WTC11 (cell line): ENCODE results near the gene FLT1. TPM values are rescaled to one million over a fixed set of nuclear protein-coding genes. Genes with fewer than 3 reads are reported as not detected.

Source experiments
- ATAC-seq: fragments of 200-7000 bp; cut with Tn5 transposase; 2 replicates; pipeline ENCODE4 v1.10.0; 2021; ENCODE audit warnings: mild to moderate bottlenecking, moderate library complexity
- CTCF ChIA-PET: fragments of 300-600 bp; sonication (Branson Sonifier 250); formaldehyde crosslinking; loops from one replicate; lab custom pipeline; 2021; ENCODE audit warnings: antibody characterized with exemption; lab: Charles Lee
- POLR2A ChIA-PET: fragments of 350-600 bp; sonication (Branson Sonifier 250); formaldehyde crosslinking; loops from one replicate; lab custom pipeline; 2021; ENCODE audit warnings: antibody characterized with exemption; lab: Charles Lee
- DNase-seq: peaks from one replicate; pipeline ENCODE4 v3.0.0; 2021; ENCODE audit warnings: low spot score
- H3K27ac Mint-ChIP-seq: 2 replicates; pipeline ENCODE4 v1.8.0; 2021; ENCODE audit warnings: mixed read lengths
- H3K27me3 Mint-ChIP-seq: 2 replicates; pipeline ENCODE4 v1.8.0; 2021; ENCODE audit warnings: low read depth, mild to moderate bottlenecking, moderate library complexity, mixed read lengths
- H3K36me3 Mint-ChIP-seq: 2 replicates; pipeline ENCODE4 v1.8.0; 2021; ENCODE audit warnings: mixed read lengths
- H3K4me1 Mint-ChIP-seq: 2 replicates; pipeline ENCODE4 v1.8.0; 2022; ENCODE audit warnings: mixed read lengths
- H3K4me3 Mint-ChIP-seq: 2 replicates; pipeline ENCODE4 v1.8.0; 2021; ENCODE audit warnings: mild to moderate bottlenecking, moderate library complexity, mixed read lengths
- H3K9me3 Mint-ChIP-seq: 2 replicates; pipeline ENCODE4 v1.8.0; 2021; ENCODE audit warnings: mixed read lengths
- FOXJ3 ChIP-seq: sonication (generic); formaldehyde crosslinking; IDR thresholded peaks from 2 replicates; pipeline ENCODE4 v1.9.0; 2021; ENCODE audit warnings: missing genetic modification reagents, mild to moderate bottlenecking, borderline replicate concordance
- FOXK1 ChIP-seq: sonication (generic); formaldehyde crosslinking; IDR thresholded peaks from 2 replicates; pipeline ENCODE4 v1.8.0; 2022; ENCODE audit warnings: mild to moderate bottlenecking, moderate library complexity, missing genetic modification reagents
- HMGA2 ChIP-seq: fragments of 250-450 bp; sonication (Bioruptor Pico); IDR thresholded peaks from 2 replicates; pipeline ENCODE4 v1.4.0; 2021; ENCODE audit warnings: mild to moderate bottlenecking, moderate library complexity
- IRF2 ChIP-seq: sonication (generic); formaldehyde crosslinking; IDR thresholded peaks from 2 replicates; pipeline ENCODE4 v1.8.0; 2022; ENCODE audit warnings: low read depth, missing genetic modification reagents, borderline replicate concordance
- JAZF1 ChIP-seq: fragments of 250-450 bp; sonication (Bioruptor Pico); IDR thresholded peaks from 2 replicates; pipeline ENCODE4 v1.9.0; 2021; ENCODE audit warnings: moderate library complexity, mild to moderate bottlenecking, inconsistent platforms
- JUN ChIP-seq: sonication (generic); formaldehyde crosslinking; IDR thresholded peaks from 2 replicates; pipeline ENCODE4 v1.8.0; 2023; ENCODE audit warnings: mild to moderate bottlenecking, missing genetic modification reagents
- KAT7 ChIP-seq: sonication (generic); formaldehyde crosslinking; IDR thresholded peaks from 2 replicates; pipeline ENCODE4 v1.8.1; 2023; ENCODE audit warnings: missing genetic modification reagents, mild to moderate bottlenecking, borderline replicate concordance
- RELA ChIP-seq: sonication (generic); formaldehyde crosslinking; IDR thresholded peaks from 2 replicates; pipeline ENCODE4 v1.8.1; 2022; ENCODE audit warnings: missing genetic modification reagents, mild to moderate bottlenecking, borderline replicate concordance
- TEAD1 ChIP-seq: sonication (generic); formaldehyde crosslinking; IDR thresholded peaks from 2 replicates; pipeline ENCODE4 v1.8.0; 2022; ENCODE audit warnings: mild to moderate bottlenecking, missing genetic modification reagents
- TP53 ChIP-seq: sonication (generic); formaldehyde crosslinking; IDR thresholded peaks from 2 replicates; pipeline ENCODE4 v1.8.1; 2023; ENCODE audit warnings: mild to moderate bottlenecking, missing genetic modification reagents
- ZNF423 ChIP-seq: fragments of 250-450 bp; sonication (Bioruptor Pico); IDR thresholded peaks from 2 replicates; pipeline ENCODE4 v2.1.2; 2022; ENCODE audit warnings: mild to moderate bottlenecking, moderate library complexity
- ZNF671 ChIP-seq: fragments of 250-450 bp; sonication (Bioruptor Pico); IDR thresholded peaks from 2 replicates; pipeline ENCODE4 v1.8.0; 2021; ENCODE audit warnings: mild to moderate bottlenecking
- total RNA-seq: library from RNA; stranded (reverse); gene quantifications from 3 replicates; pipeline ENCODE4 v1.2.3, GENCODE V29; 2021
- TF ChIP-seq, protein P1 (sequence below): sonication (generic); formaldehyde crosslinking; IDR thresholded peaks from 2 replicates; pipeline ENCODE4 v1.8.1; 2022; ENCODE audit warnings: mild to moderate bottlenecking, moderate library complexity, missing genetic modification reagents
- TF ChIP-seq, protein P2 (sequence below): fragments of 250-450 bp; sonication (Bioruptor Pico); conservative IDR thresholded peaks from 2 replicates; pipeline ENCODE4 v1.9.0; 2021; ENCODE audit warnings: mild to moderate bottlenecking
- TF ChIP-seq, protein P3 (sequence below): sonication (generic); formaldehyde crosslinking; IDR thresholded peaks from 2 replicates; pipeline ENCODE4 v1.8.1; 2022; ENCODE audit warnings: mild to moderate bottlenecking, missing genetic modification reagents, moderate library complexity, borderline replicate concordance
- TF ChIP-seq, protein P4 (sequence below): sonication (generic); formaldehyde crosslinking; IDR thresholded peaks from 2 replicates; pipeline ENCODE4 v1.8.0; 2023; ENCODE audit warnings: mild to moderate bottlenecking, missing genetic modification reagents
- TF ChIP-seq, protein P5 (sequence below): sonication (generic); formaldehyde crosslinking; IDR thresholded peaks from 2 replicates; pipeline ENCODE4 v1.8.1; 2023; ENCODE audit warnings: mild to moderate bottlenecking, missing genetic modification reagents

FLT1 gene
- total RNA-seq, 1 experiment from 2014 or later, result 66.3 TPM

DNA sequence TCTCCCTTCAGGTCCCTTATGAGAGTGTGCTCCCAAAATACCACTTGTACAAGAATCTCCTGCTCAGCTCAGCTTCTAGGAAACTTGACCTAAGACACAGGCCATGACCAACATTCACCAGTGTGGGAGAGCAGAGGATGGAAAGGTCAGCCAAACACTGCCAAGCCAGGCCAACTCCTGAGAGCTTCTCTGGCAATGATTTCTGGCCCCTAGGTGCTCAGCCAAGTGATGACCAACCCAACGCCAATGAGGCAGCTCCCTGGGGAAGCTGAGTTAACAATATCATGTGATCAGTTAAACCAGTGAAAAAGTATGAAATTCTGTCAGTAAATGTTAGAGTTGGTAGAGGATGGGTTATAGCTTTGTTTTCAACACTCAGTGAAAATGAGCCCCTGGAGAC lies 49.1 kb upstream of the FLT1 start:
- CTCF ChIA-PET, result no interaction called here
- no peak for ATAC-seq
- no peak for DNase-seq
- POLR2A ChIA-PET, result interaction anchor here (1.2 kb wide), 1 partner anchor 20 kb away, joined by 5 read pairs; no protein-coding TSS in a partner anchor
- Mint-ChIP-seq H3K27me3 (peaks cover 7% of the 10 kb centered on the region; the same call in 1 of the 2 replicates), H3K4me1 (peaks cover 22% of the 10 kb centered on the region), H3K4me3 (no peak overlapping the region), H3K27ac (no peak overlapping the region), H3K36me3 (peaks cover 5% of the 10 kb centered on the region; the same call in 1 of the 2 replicates), H3K9me3 (peaks cover 17% of the 10 kb centered on the region)
- no peak for TF ChIP-seq FOXK1 (CRISPR knock-in tag)
- TF ChIP-seq TP53 (CRISPR knock-in tag), result no peak
- no peak for TF ChIP-seq HMGA2 (CRISPR knock-in tag)
- no peak for TF ChIP-seq TEAD1 (CRISPR knock-in tag)
- TF ChIP-seq JUN (CRISPR knock-in tag), result no peak
- TF ChIP-seq ZNF423 (CRISPR knock-in tag), result no peak
- TF ChIP-seq, protein P1, sequence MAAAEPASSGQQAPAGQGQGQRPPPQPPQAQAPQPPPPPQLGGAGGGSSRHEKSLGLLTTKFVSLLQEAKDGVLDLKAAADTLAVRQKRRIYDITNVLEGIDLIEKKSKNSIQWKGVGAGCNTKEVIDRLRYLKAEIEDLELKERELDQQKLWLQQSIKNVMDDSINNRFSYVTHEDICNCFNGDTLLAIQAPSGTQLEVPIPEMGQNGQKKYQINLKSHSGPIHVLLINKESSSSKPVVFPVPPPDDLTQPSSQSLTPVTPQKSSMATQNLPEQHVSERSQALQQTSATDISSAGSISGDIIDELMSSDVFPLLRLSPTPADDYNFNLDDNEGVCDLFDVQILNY, result no peak
- no peak for TF ChIP-seq IRF2 (CRISPR knock-in tag)
- TF ChIP-seq, protein P2, sequence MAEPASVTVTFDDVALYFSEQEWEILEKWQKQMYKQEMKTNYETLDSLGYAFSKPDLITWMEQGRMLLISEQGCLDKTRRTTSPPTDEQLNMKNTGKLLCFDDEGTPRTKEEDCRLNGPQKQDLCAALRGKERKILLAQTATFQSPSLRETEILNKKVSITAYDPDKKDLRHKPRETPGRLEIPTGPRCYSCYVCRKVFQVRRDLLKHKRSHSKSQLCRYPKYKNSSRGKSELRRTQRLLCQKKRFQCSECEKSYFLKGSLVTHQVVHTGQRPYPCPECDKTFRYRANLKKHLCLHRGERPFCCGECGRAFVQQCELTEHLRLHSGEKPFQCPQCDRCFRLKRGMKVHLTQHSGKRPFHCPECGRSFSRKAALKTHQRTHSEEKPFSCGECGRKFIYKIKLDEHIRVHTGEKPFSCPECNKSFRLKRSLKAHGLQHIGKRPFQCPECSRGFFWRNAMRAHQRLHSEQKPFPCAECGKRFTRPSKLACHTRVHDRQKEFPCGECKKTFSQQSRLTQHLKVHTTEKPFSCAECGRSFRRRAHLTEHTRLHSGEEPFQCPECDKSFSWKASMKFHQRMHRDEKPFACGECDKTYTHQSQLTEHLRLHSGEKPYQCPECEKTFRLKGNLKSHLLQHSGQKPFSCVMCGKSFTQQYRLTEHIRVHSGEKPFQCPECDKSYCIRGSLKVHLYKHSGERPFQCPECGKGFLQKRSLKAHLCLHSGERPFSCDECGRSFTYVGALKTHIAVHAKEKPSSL, result no peak
- no peak for TF ChIP-seq KAT7 (CRISPR knock-in tag)
- TF ChIP-seq, protein P3, sequence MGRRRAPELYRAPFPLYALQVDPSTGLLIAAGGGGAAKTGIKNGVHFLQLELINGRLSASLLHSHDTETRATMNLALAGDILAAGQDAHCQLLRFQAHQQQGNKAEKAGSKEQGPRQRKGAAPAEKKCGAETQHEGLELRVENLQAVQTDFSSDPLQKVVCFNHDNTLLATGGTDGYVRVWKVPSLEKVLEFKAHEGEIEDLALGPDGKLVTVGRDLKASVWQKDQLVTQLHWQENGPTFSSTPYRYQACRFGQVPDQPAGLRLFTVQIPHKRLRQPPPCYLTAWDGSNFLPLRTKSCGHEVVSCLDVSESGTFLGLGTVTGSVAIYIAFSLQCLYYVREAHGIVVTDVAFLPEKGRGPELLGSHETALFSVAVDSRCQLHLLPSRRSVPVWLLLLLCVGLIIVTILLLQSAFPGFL, result no peak
- TF ChIP-seq JAZF1 (CRISPR knock-in tag), result no peak

DNA sequence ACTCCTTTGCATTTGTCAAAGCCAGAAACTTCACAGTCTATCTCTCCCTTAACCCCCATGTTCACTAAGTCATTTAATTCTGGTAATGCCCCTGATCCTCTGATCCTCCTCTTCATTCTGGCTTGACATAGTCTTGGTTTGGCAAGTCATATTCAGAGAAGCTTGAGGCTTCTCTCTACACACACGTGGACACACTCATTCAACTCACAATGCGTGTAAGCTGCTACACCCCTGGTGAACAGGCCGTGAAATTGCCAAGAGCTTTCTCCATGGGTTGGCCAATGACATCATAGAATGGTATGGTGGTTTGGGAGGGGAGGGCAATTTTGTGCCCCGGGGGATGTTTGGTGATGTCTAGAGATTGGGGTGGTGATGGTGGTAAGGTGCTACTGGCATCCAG lies 47.9 kb upstream of the FLT1 start:
- H3K27me3 Mint-ChIP-seq, result peaks cover 7% of the 10 kb centered on the region; the same call in 1 of the 2 replicates
- ATAC-seq (no peak), DNase-seq (no peak)
- POLR2A ChIA-PET, result no interaction called here
- peaks cover 16% of the 10 kb centered on the region for H3K4me1 Mint-ChIP-seq
- TF ChIP-seq FOXK1 (CRISPR knock-in tag) (no peak), FOXJ3 (no peak)
- TF ChIP-seq, protein P2, result no peak
- H3K9me3 Mint-ChIP-seq, result peaks cover 17% of the 10 kb centered on the region
- no peak overlapping the region for H3K27ac Mint-ChIP-seq
- no peak overlapping the region for H3K4me3 Mint-ChIP-seq
- CTCF ChIA-PET, result no interaction called here
- peaks cover 5% of the 10 kb centered on the region; the same call in 1 of the 2 replicates for H3K36me3 Mint-ChIP-seq

DNA sequence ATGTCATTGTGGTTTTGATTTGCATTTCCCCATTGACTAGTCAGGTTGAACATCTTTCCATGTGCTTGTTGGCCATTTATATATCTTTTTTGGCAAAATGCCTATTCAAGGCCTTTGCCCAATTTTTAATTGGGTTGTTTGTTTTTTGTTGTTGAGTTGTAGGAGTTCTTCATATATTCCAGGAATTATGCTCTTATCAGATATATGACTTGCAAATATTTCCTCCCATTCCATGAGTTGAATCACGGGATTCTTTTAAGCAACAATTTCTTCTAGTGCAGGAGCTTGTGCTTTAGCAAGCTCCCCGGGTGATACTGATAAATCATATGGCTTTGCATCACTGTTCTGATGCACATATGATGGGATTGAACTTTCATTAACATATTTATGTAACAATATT lies 47.0 kb upstream of the FLT1 start:
- Mint-ChIP-seq H3K27ac (no peak overlapping the region), H3K4me1 (peaks cover 16% of the 10 kb centered on the region), H3K4me3 (no peak overlapping the region), H3K9me3 (peaks cover 20% of the 10 kb centered on the region), H3K27me3 (peaks cover 7% of the 10 kb centered on the region; the same call in 1 of the 2 replicates), H3K36me3 (peaks cover 5% of the 10 kb centered on the region; the same call in 1 of the 2 replicates)
- ChIA-PET CTCF (no interaction called here), POLR2A (no interaction called here)
- TF ChIP-seq RELA (CRISPR knock-in tag) (no peak), ZNF671 (CRISPR knock-in tag) (no peak)
- TF ChIP-seq, protein P4, sequence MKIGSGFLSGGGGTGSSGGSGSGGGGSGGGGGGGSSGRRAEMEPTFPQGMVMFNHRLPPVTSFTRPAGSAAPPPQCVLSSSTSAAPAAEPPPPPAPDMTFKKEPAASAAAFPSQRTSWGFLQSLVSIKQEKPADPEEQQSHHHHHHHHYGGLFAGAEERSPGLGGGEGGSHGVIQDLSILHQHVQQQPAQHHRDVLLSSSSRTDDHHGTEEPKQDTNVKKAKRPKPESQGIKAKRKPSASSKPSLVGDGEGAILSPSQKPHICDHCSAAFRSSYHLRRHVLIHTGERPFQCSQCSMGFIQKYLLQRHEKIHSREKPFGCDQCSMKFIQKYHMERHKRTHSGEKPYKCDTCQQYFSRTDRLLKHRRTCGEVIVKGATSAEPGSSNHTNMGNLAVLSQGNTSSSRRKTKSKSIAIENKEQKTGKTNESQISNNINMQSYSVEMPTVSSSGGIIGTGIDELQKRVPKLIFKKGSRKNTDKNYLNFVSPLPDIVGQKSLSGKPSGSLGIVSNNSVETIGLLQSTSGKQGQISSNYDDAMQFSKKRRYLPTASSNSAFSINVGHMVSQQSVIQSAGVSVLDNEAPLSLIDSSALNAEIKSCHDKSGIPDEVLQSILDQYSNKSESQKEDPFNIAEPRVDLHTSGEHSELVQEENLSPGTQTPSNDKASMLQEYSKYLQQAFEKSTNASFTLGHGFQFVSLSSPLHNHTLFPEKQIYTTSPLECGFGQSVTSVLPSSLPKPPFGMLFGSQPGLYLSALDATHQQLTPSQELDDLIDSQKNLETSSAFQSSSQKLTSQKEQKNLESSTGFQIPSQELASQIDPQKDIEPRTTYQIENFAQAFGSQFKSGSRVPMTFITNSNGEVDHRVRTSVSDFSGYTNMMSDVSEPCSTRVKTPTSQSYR (CRISPR knock-in tag), result no peak
- TF ChIP-seq, protein P5, sequence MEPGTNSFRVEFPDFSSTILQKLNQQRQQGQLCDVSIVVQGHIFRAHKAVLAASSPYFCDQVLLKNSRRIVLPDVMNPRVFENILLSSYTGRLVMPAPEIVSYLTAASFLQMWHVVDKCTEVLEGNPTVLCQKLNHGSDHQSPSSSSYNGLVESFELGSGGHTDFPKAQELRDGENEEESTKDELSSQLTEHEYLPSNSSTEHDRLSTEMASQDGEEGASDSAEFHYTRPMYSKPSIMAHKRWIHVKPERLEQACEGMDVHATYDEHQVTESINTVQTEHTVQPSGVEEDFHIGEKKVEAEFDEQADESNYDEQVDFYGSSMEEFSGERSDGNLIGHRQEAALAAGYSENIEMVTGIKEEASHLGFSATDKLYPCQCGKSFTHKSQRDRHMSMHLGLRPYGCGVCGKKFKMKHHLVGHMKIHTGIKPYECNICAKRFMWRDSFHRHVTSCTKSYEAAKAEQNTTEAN (CRISPR knock-in tag), result no peak
- ATAC-seq, result no peak
- no peak for DNase-seq
